ENCODE results near the gene CHRNB2.
A peak's percentile ranks its signal among the peaks of the same experiment; 100 is the strongest.

The CHRNB2 gene

DNA sequence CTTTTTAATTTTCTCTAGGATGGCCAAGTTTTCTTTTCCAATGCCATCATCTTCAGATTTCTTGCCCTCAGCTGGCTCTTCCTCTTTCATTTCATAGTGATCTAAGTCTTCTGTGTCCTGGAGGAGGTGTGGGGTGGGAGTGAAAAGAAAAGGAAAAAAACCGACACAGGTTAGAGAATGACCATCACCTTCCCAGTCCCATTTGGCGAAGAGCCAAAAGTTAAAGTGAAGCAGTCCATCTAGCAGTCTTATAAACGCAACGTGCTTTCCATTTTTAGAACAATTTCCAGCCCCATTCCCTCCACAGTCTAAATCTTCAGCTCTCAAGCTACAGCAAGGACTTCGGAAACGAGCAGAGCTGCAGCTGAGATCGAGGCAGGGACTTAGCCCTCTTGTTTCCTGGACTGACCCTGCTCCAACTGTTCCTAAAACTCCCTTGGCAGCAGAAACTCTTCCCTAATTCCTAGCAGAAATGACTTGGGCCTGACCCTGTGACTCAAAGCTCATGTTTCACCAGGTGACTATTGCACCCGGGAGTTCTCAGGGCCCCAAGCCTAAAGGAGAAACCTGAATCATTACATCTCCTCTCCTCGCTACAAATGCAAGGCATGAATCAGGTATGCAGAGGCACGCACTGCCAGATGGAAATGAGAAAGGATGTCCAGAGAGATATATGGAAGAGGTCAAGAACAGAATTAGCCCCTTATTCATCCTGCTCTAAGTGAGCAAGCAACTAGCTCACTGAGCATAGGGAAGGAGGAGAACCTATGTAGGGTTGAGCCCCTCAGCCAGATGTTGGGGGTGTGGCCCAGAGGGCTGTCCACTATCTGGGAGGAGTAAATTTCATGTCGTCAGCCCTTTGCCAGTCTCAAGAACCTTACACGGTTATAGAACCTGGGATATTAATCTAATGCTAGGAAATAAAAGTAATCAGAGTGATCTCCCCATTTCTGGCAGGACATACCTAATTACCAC lies 14.2 kb upstream of the CHRNB2 start:
- no peak for DNase-seq

DNA sequence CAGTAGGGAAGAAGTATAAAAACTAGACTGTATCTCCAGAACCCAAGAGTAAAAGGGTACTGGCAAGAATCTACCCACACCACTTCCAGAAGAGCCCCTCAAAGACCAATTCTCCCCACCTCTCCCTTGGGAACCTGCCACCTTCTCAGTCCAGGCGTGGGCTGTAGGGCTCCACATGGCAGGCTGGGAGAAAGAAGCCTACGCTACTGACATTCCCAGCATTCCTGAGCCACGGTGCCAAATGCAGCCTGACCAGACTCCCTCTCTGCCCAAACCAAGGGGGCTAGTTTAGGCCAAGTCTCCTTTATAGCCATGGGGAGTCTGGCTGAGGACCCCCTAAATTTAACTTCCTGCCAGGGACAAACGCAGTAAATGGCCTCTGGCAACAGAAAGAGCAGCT lies 11.2 kb upstream of the CHRNB2 start:
- no peak for DNase-seq

DNA sequence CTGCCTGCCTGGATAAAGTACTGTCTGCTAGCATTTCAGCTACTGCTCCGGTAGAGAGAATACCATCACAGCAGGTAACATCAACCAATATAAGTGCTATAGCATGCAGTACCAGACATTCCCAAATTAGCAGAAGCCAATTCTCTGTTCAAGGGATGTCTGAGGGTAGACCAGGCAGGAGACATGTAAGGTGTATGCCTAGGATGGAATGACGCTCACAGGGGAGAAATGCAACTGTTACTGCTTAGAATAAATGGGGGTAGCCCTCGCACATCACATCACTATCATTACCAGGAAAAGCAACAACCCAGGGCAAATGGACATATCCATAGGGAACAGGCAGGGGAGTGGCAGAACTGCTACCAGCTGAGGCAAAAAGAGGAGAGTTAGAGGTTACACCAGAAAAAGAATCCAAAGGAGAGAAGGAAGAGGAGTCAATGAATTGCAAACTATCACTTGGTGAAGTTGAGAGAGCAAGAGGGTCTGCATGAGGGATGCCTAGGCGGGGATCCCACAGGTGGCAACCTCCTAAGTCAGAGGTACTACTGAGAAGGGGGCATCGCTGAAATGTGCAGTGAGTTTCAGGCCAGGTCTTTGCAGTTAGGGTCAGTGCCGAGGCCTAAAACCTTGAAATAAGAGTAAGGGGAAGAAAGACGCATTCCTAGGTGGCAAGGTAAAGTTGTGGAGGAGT lies 10.2 kb upstream of the CHRNB2 start:
- no peak for DNase-seq

DNA sequence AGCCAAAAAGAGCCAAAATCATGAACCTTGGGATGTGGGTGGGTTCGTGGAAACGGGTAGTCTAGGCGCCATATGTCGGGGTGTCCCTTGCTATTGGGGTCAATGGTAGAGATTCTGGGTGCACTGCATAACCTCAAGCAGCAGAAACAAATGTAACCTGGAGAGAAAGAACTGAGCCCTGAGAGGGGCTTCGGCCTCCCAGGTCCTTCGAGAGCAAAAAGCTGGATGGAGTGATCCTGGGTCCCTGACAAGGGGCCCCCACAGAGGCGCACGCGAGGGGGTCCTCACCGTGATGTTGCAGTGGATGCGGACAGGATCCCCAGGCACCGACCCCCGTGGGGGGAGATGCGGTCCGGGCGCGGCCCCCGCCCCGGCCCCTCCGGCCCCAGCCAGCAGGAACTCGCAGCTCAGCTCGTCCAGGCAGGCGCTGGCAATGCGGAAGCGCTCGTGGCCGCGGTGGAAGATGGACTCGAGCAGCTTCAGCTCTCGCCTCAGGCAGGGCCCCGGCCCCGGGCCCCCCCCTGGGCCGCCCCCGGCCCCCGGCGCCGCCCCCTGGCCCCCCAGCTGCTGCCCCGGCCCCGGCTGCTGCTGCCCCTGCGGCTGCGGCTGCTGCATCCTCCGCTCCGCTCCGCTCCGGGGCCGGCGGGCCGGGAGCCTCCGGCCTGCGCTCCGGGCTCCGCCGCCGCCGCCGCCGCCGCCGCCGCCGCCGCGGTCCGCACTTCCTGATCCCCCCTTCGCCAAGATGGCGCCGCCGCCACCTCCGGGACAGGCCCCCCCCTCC lies 9.4 kb upstream of the CHRNB2 start, which contains the start of gene UBE2Q1:
UBE2Q1 (minus strand) TSS at position 724 of the 781 bp plus-strand sequence; CDS start at position 615, 109 bp downstream.
- no peak for DNase-seq

DNA sequence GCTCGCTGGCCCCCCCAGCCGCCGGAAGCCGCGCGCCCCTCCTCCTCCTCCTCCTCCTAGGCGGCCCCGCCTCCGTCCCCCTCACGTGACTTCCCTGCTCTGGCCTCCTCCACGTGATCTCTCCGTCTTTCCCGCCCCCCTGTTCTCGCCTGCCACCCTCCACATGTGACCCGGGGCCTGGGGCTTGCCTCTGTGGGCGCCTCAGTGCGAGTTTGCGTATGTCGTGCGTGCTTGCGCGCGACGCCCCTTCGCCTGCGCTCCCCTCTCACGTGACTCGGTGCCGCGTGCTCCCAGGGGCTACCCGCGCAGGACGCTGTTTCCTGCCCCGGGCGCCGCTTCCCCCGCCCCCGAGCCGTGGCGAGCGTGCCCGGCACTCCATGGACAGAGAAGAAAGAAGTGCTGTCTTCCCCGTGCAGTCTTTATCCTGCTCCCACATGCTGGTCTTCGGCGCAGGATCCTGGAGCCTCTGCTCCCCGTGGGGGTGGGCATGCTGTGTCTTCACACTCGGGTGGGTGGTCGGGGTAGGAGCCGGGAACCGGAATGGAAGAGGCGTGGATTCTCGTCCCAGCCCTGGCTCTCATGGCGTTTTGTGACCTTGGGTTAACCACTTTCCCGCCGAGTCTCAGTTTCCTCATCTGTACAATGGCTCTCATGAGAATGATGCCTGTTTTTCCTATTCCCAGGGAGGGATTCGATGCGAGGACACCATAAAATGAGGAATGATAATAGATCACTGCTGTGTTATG lies 8.7 kb upstream of the CHRNB2 start:
- peak; percentile 98 for DNase-seq

DNA sequence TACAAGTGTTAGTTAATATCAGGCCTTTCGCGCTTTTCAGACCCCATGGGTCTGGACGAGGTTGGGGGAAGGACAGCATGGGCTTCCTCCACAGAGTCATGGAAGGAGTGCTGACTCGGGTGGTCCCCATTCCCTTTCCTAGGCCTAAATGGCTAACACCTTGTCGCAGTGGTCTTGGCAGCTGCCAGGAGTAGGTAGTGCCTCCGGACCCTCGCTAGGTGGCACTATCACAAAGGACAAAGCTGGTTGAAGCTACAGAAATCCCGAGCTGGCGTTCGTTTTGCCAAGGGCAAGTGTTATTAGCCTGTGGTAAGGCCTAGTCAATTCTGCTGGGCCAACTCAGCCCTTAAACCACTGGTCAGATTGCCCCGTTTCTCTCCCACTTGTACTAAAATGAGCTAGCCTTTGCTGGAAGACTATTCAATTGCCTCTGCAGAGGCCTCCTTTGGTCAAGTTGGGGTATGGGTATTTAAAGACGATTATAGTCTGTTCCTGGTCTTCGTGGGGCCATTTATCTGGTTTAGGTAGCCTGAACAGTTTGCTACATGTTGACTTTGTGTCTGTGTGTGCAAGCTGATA lies 8.0 kb upstream of the CHRNB2 start:
- peak; percentile 88 for DNase-seq

DNA sequence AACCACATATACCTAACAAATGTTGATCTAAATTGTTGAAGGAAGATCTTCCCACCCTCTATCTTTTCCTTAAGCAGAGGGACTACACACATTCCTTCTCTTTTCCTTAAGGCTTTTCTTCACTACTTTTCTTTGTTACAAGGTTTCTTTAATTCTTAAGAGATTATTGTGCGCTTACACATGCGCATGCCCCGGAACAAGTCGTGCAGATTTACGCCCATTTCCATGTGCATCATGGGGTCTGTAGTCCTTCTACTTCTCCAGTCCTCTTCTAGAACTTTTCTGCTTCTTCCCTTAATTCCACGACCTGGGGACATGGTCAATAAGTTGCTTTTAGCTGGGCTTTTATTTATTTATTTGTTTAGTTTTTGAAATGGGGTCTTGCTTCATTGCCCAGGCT lies 1.7 kb upstream of the CHRNB2 start:
- DNase-seq = no peak

DNA sequence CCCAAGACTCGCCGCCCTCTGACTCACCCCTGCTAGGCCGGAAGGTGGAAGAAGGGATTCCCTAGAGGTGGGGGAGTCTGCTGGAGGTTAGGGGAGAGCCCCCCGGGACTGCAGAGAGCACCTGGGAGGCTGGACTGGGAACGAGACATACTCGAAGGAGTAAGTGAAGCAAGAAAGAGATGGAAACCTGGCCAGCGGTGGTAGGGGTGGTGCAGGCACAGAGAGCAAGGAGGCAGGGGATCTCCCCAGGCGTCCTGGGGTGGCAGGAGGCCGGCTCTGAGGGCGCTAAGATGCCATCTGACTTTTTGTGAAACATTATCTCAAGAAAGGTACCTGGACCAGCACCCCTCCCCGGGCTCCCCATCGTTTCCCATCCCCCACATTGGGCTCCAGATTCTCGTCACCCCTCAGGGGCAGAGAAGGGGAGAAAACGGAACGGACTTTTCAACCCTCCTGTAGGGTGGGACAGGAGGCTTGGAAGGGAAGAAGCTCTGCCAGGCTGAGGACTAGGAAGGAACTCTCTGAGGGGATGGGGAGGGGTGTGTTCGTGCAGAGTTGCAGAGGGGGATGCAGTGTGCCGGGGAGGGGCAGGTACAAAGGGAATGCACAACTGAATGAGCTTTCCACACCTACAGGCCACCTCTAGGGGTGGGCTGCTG lies 708 bp downstream of the CHRNB2 start:
- no peak for DNase-seq

DNA sequence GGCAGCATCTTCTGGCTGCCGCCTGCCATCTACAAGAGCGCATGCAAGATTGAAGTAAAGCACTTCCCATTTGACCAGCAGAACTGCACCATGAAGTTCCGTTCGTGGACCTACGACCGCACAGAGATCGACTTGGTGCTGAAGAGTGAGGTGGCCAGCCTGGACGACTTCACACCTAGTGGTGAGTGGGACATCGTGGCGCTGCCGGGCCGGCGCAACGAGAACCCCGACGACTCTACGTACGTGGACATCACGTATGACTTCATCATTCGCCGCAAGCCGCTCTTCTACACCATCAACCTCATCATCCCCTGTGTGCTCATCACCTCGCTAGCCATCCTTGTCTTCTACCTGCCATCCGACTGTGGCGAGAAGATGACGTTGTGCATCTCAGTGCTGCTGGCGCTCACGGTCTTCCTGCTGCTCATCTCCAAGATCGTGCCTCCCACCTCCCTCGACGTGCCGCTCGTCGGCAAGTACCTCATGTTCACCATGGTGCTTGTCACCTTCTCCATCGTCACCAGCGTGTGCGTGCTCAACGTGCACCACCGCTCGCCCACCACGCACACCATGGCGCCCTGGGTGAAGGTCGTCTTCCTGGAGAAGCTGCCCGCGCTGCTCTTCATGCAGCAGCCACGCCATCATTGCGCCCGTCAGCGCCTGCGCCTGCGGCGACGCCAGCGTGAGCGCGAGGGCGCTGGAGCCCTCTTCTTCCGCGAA lies 3.8 kb downstream of the CHRNB2 start:
- no peak for DNase-seq

DNA sequence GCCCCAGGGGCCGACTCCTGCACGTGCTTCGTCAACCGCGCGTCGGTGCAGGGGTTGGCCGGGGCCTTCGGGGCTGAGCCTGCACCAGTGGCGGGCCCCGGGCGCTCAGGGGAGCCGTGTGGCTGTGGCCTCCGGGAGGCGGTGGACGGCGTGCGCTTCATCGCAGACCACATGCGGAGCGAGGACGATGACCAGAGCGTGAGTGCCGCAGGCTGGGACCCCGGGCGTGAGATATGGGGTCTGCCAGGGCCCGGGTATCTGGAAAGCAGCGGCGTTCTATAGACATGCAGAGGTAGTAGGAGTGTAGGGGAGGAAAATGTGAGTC lies 4.3 kb downstream of the CHRNB2 start:
- no peak for DNase-seq

DNA sequence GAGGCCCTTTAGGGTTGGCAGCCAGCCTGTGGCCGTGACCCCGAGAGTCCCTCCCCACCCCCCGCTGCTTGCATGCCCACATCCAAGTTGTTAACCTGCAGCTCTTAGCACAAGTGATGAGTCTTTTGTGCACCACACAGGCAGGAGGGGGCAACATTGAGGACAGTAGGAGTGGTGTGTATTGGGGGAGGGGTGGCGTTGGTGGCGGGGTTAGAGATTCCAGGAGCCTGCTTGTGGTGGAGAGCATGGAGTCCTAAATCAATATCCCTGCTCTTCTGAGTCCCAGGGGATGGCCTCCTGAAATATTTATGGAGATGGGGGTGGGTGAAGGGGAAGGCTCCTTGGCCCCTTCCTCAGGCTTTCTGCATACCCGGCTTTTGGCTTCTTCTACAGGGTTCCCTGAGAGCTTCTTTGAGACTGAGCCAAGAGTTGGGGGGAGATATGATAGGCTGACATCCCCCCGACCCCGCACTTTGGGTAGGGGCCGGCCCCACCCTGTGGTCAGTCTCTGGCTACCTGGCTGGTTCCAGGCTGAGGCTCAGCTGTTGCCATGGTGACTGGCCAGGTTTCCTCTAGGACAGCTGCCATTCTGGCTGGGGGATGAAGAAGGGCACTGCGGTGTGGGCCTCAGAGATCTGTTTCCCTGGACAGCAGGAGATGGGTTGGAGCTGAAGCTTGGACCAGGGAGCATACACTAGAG lies 5.0 kb downstream of the CHRNB2 start:
- no peak for DNase-seq

DNA sequence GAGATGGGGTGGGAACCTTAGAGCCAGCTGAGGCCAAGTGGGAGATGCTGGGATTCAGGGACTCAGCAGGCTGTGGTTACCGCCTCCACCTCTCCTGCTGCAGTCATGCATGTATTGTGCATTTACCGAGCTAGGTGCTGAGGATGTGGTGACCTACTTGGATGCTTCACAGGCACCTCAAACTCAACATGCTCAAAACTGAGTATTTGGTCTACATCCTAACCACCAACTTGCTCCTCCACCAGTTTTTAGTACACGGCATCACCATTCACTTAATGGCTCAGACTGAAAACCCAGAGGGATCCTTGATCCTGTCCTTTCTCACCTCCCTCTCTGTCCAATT lies 5.6 kb downstream of the CHRNB2 start:
- DNase-seq = no peak

DNA sequence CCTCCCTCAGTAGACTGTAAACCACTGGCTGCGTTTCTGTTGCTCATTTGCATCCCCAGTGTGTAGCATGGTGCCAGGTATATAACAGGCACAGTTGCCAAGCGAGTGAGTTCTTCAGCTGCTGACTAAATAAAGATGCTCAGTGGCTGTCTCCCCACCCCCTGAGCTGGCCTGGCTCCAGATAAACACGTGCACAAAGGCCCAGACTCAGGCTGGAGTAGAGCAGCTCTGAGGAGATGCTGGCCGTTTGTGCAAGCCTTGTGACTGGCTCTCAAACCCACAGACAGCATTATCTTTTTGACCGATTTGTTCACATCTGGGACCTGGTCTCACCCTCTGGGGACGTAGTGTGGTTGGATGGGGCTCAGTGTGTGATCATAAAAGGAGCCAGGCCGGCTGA lies 7.1 kb downstream of the CHRNB2 start:
- DNase-seq = no peak

DNA sequence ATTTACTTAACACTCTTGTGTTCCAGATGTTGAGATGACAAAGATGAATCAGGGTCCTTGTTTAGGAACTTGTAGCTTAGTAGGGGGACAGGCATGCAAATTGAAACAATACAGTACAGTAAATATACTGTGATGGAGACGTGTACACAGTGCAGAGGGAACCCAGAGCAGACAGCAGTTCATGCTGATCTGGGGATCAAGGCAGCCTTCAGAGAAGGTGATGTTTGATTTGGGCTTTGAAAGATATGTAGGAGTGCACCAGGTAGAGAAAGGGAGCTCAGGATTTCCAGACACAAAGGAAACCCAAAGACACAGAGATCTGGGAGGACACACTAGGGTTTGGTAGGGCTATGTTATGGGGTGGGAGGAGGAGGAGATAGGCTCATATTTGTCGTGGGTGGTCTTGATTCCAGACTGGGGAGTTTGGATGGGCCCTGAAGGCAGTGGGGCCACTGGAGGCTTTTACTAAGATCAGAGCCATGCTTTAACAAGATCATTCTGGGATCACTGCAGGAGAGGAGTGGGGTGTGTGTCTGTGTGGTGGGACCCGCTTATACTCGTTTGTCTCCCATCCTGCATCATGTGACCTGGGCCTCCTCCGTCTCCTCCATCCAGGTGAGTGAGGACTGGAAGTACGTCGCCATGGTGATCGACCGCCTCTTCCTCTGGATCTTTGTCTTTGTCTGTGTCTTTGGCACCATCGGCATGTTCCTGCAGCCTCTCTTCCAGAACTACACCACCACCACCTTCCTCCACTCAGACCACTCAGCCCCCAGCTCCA lies 7.8 kb downstream of the CHRNB2 start:
- no peak for DNase-seq

DNA sequence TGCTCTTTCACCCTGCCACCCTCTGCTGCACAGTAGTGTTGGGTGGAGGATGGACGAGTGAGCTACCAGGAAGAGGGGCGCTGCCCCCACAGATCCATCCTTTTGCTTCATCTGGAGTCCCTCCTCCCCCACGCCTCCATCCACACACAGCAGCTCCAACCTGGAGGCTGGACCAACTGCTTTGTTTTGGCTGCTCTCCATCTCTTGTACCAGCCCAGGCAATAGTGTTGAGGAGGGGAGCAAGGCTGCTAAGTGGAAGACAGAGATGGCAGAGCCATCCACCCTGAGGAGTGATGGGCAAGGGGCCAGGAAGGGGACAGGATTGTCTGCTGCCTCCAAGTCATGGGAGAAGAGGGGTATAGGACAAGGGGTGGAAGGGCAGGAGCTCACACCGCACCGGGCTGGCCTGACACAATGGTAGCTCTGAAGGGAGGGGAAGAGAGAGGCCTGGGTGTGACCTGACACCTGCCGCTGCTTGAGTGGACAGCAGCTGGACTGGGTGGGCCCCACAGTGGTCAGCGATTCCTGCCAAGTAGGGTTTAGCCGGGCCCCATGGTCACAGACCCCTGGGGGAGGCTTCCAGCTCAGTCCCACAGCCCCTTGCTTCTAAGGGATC lies 8.5 kb downstream of the CHRNB2 start:
- no peak for DNase-seq

DNA sequence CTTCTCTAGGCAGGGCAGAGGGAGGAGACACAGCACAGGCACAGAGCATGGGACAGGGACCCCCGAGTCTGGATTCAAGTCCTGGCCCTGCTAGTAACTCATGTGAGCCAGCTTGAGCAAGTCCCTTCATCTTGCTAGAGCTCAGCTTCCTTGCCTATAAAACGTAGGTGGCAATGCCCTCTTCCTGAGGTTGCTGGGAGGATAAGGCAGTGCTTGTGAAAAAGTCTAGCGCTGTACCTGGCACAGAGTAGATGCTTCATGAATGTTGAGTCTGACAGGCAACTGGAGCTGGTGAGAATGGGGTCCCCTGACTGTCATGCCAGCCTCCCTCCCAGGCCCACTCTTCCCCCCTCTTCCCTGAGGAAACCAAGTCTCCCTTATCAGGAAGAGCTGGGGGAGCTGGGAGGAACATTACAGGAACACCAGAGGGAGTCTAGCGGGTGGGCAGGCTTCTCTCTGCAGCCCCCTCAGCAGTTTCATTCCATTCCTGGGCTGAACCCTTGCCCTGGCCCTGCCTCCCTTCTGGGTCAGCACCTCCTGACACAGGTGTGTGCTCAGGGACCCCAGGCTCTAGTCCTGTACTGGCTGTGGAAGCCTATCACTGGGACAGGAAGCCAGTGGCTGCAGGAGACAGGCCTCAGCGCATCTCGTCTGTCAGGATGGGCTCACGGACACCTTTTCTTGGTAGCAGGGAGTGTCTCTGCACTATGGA lies 9.9 kb downstream of the CHRNB2 start:
- DNase-seq = no peak

DNA sequence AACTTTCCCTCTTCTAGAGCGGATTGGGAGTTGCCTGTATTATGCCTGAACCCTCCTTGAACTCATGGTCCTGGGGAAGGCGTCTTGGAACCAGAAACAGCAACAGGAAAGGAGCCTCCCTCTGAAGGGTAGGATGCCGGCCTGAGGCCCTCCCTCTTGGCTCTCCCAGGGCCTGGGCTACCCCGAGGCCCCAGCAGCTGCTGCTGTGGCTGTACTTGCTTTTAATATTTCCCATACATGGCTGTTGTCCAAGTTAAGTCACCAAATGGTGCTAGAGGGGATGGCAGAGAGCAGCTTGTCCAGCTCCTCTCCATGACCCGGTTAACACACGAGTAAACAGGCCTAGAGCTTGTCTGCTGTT lies 10.5 kb downstream of the CHRNB2 start:
- DNase-seq = peak; percentile 40

DNA sequence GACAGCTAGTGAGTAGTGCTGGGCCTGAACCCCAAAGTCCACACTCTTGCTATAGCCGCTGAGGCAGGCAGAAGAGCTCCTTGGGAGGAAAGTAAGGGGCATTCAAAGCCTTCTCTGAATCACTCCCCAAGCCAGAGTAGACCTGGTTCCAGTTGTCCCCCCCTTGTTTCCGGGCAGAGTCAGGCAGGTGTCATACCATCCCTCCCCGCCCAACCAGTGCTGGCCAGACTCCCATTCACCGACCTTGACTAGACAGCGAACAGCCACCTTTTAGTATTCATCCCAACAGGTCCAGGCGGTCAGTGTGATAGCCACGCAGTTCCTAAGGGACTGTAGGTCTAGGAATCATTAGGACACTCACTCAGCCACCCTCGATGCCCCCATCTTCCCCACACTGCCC lies 11.8 kb downstream of the CHRNB2 start:
- DNase-seq = no peak

DNA sequence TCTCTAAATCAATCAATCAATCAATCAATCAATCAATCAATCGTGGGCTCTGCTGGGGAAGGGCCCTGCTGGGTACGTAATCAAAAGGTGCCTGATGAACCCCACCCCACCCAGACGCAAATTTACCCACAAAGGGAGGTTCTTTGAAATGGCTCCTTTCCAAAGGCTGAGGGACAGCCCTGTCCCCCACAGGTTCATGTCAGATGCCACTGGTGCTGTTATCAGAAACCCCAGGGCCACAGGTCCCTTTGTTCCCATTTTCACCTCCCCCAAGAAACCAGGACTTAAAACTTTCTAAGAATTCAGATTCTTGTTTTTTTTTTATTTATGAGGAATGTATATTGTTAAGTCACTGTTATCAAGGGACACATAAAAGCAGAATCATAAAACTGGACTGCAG lies 14.2 kb downstream of the CHRNB2 start:
- DNase-seq = no peak

Data from DMS 273 treated with DMSO at 0.1 percent for 48 hours (cell line).